ENCODE measurements around the gene MX2. TPM values are rescaled to one million over a fixed set of nuclear protein-coding genes. Genes with fewer than 3 reads are reported as not detected.

Gene MX2
- total and polyA plus RNA-seq, 2 experiments from 2014 or later: 5.4 to 9.2 TPM

GRCh38 chr21:41453761-41454160, 91.9 kb downstream of the MX2 start (continued):
- TF ChIP-seq CTCF (conservative IDR thresholded peaks at IDR 0.05; ENCODE audit: low read depth in 2 of 2): no peak

GRCh38 chr21:41458121-41458520, 96.3 kb downstream of the MX2 start:
- H3K36me3 Mint-ChIP-seq (ENCODE audit: low read depth): peaks cover 8% of the 10 kb centered on the region; the same call in 2 of the 3 replicates
- Histone ChIP-seq H3K79me2 (replicated peaks; ENCODE audit: insufficient read depth) (no peaks in the 10 kb centered on the region), H3K36me3 (ENCODE audit: insufficient read depth) (no peaks in the 10 kb centered on the region), H3K27ac (ENCODE audit: low read depth) (no peak overlapping the region), H3K4me2 (no peak overlapping the region), H4K20me1 (replicated peaks; ENCODE audit: insufficient read depth) (no peaks in the 10 kb centered on the region), H2AFZ (no peak overlapping the region), H3K4me3 (no peak overlapping the region), H3K9me2 (ENCODE audit: insufficient read depth) (no peaks in the 10 kb centered on the region), H3K27me3 (ENCODE audit: insufficient read depth) (no peaks in the 10 kb centered on the region), H3K4me1 (ENCODE audit: insufficient read depth) (no peaks in the 10 kb centered on the region), H3F3A (replicated peaks; ENCODE audit: low read depth) (no peaks in the 10 kb centered on the region)
- H3K4me1 Mint-ChIP-seq: peaks cover 28% of the 10 kb centered on the region
- H3K27me3 Mint-ChIP-seq (ENCODE audit: insufficient read depth, low read depth, poor library complexity): peaks cover 5% of the 10 kb centered on the region
- ATAC-seq (no peak), DNase-seq (ENCODE audit: low spot score) (no peak)
- no peak overlapping the region for H3K27ac Mint-ChIP-seq
- H3K9me3 Mint-ChIP-seq: peaks cover 9% of the 10 kb centered on the region; the same call in 2 of the 3 replicates
- no peak overlapping the region for H3K4me3 Mint-ChIP-seq
- no peak for TF ChIP-seq ZNF331 (CRISPR knock-in tag; IDR thresholded peaks at IDR 0.05; ENCODE audit: low read depth)
- no peak for TF ChIP-seq NANOG (IDR thresholded peaks at IDR 0.05; ENCODE audit: borderline replicate concordance)
- TF ChIP-seq POLR2AphosphoS5 (IDR thresholded peaks at IDR 0.05; ENCODE audit: low read depth): no peak
- TF ChIP-seq CREB1 (CRISPR knock-in tag; IDR thresholded peaks at IDR 0.05; ENCODE audit: low read depth): no peak
- TF ChIP-seq ZNF462 (CRISPR knock-in tag; IDR thresholded peaks at IDR 0.05): no peak
- no peak for TF ChIP-seq EZH2phosphoT487 (IDR thresholded peaks at IDR 0.05; ENCODE audit: unreplicated experiment)
